Measurements from ENCODE around the gene CFTR. TPM values are rescaled to one million over a fixed set of nuclear protein-coding genes. Genes with fewer than 3 reads are reported as not detected.

Gene CFTR
- total RNA-seq, 1 experiment from 2014 or later = 1.2 TPM

- H3K79me1 ChIP-seq (ENCODE audit: insufficient read depth, low read depth, low read length, poor library complexity, severe bottlenecking) = no peaks in the 10 kb centered on the region
- H3K4me1 Mint-ChIP-seq = peaks cover 19 to 20% of the 10 kb centered on the region in 2 experiments
- H3K27me3 Mint-ChIP-seq (ENCODE audit: low read depth) = no peaks in the 10 kb centered on the region
- no peak overlapping the region for H2BK12ac ChIP-seq (ENCODE audit: insufficient read length, low read depth, low read length)
- H4K91ac ChIP-seq (ENCODE audit: insufficient read length, low read depth, low read length) = no peak overlapping the region
- H2BK20ac ChIP-seq (ENCODE audit: low read depth, low read length, poor library complexity, severe bottlenecking) = no peak overlapping the region
- no CpG with 5 or more reads among the region's 4 CpGs for WGBS (ENCODE audit: extremely low coverage, insufficient read length, low lambda C conversion rate)
- no peak overlapping the region for H3K4me3 Mint-ChIP-seq
- no peak overlapping the region for H3K56ac ChIP-seq (ENCODE audit: insufficient read length, low read depth, low read length)
- H3K18ac ChIP-seq (ENCODE audit: insufficient read length, low read depth, low read length) = peak overlapping the region; percentile 89
- no peak overlapping the region for H3K27ac ChIP-seq (ENCODE audit: insufficient read length, low read depth, low read length)
- H3K23me2 ChIP-seq (ENCODE audit: insufficient read length, low read depth, low read length, poor library complexity, severe bottlenecking) = no peaks in the 10 kb centered on the region
- no peak overlapping the region; the same call in 1 of the 2 replicates for H3K4ac ChIP-seq (ENCODE audit: low read depth, low read length)
- no peaks in the 10 kb centered on the region for H3K27me3 ChIP-seq (ENCODE audit: insufficient read depth, low read length)
- peak; percentile 69 for DNase-seq
- no peak for TF ChIP-seq CTCF (conservative IDR thresholded peaks at IDR 0.05)
- H3T11ph ChIP-seq (ENCODE audit: low read length) = no peak overlapping the region
- H2AFZ ChIP-seq (ENCODE audit: low read length) = no peak overlapping the region
- peaks cover 11 to 19% of the 10 kb centered on the region in 2 experiments for H3K9me3 Mint-ChIP-seq
- H3K4me1 ChIP-seq (ENCODE audit: insufficient read depth, low read length) = peaks cover 3% of the 10 kb centered on the region; the same call in 1 of the 2 replicates
- H2BK5ac ChIP-seq (ENCODE audit: insufficient read length, low read length) = peak overlapping the region; percentile 81
- H3K4me2 ChIP-seq (ENCODE audit: insufficient read depth, insufficient read length, low read length) = no peak overlapping the region
- no peaks in the 10 kb centered on the region for H3K9me3 ChIP-seq (ENCODE audit: control insufficient read depth, low read depth, low read length)
- H4K5ac ChIP-seq (ENCODE audit: insufficient read length, low read depth, low read length) = no peak overlapping the region
- peak overlapping the region; percentile 68 to 94 (median 78); a peak in 5 of 7 replicates for H3K27ac Mint-ChIP-seq
- H3K14ac ChIP-seq (ENCODE audit: insufficient read depth, low read length) = no peak overlapping the region
- no peaks in the 10 kb centered on the region for H4K20me1 ChIP-seq (ENCODE audit: control insufficient read depth, insufficient read depth, insufficient read length)
- no peak overlapping the region for H2AK5ac ChIP-seq (ENCODE audit: insufficient read length, low read length)
- H4K8ac ChIP-seq (replicated peaks; ENCODE audit: insufficient read length, low read depth, low read length) = no peak overlapping the region
- no peak overlapping the region for H3K9ac ChIP-seq (ENCODE audit: extremely low read depth, insufficient read length, low read length)
- H3K23ac ChIP-seq (ENCODE audit: insufficient read length, low read depth, low read length) = no peak overlapping the region
- no peaks in the 10 kb centered on the region for H3K79me2 ChIP-seq (ENCODE audit: insufficient read depth, low read length)
- no peak overlapping the region for H2BK15ac ChIP-seq (ENCODE audit: low read depth, low read length)
- peaks cover 9 to 40% (median 16%) of the 10 kb centered on the region in 3 experiments; a peak in 5 of 7 replicates for H3K36me3 Mint-ChIP-seq (ENCODE audit: insufficient read depth in 1 of 3, low read depth in 3 of 3)
- peak overlapping the region; percentile 67 for H2BK120ac ChIP-seq (ENCODE audit: low read depth, low read length, poor library complexity, severe bottlenecking)
Measured at GRCh38 chr7:117630501-117630900, 150.7 kb downstream of the CFTR start.
